HepG2 (cell line): Measurements from ENCODE around the gene RPL41. TPM values are rescaled to one million over a fixed set of nuclear protein-coding genes. Genes with fewer than 3 reads are reported as not detected.

Experiments
- AGO2 ChIP-seq: fragments of 200-400 bp; formaldehyde crosslinking; optimal IDR thresholded peaks from 2 replicates; pipeline ENCODE3; 2017; ENCODE audit warnings: mild to moderate bottlenecking, low read depth, low read length, moderate library complexity
- AKAP8 ChIP-seq: sonication (generic); formaldehyde crosslinking; IDR thresholded peaks from 2 replicates; pipeline ENCODE4 v1.5.1; 2020; ENCODE audit warnings: mild to moderate bottlenecking, missing genetic modification reagents
- DBP ChIP-seq: sonication (generic); formaldehyde crosslinking; IDR thresholded peaks from 2 replicates; pipeline ENCODE4 v1.4.0; 2020; ENCODE audit warnings: missing genetic modification reagents; ENCODE audit errors: not compliant biosample characterization
- DZIP1 ChIP-seq: sonication (generic); formaldehyde crosslinking; IDR thresholded peaks from 2 replicates; pipeline ENCODE4 v1.5.0; 2020; ENCODE audit warnings: mild to moderate bottlenecking, missing genetic modification reagents
- ESRRA ChIP-seq: sonication (generic); formaldehyde crosslinking; IDR thresholded peaks from 2 replicates; pipeline ENCODE4 v1.5.1; 2020; ENCODE audit warnings: mild to moderate bottlenecking, low read depth, missing genetic modification reagents
- FOXO1 ChIP-seq: sonication (generic); formaldehyde crosslinking; IDR thresholded peaks from 2 replicates; pipeline ENCODE4 v1.4.0; 2020; ENCODE audit warnings: missing genetic modification reagents
- JUNB ChIP-seq: sonication (generic); formaldehyde crosslinking; IDR thresholded peaks from 2 replicates; pipeline ENCODE4 v1.8.0; 2022; ENCODE audit warnings: missing genetic modification reagents, mild to moderate bottlenecking, borderline replicate concordance
- KLF11 ChIP-seq: IDR thresholded peaks from 2 replicates; pipeline ENCODE4 v1.6.1; 2016; ENCODE audit warnings: missing compliant biosample characterization
- MAFG ChIP-seq: sonication (generic); formaldehyde crosslinking; IDR thresholded peaks from 2 replicates; pipeline ENCODE4 v1.5.1; 2020; ENCODE audit warnings: mild to moderate bottlenecking, missing genetic modification reagents
- PAWR ChIP-seq: sonication (generic); formaldehyde crosslinking; IDR thresholded peaks from 2 replicates; pipeline ENCODE4 v1.4.0; 2020; ENCODE audit warnings: missing genetic modification reagents, mild to moderate bottlenecking, borderline replicate concordance
- RELA ChIP-seq: sonication (generic); formaldehyde crosslinking; IDR thresholded peaks from 2 replicates; pipeline ENCODE4 v1.4.0; 2020; ENCODE audit warnings: missing genetic modification reagents
- RORA ChIP-seq: sonication (generic); formaldehyde crosslinking; IDR thresholded peaks from 2 replicates; pipeline ENCODE4 v1.5.0; 2020; ENCODE audit warnings: mild to moderate bottlenecking, missing genetic modification reagents, moderate library complexity
- SOX13 ChIP-seq, 3 experiments: fragments of 450-650 bp in 1 of 3; sonication (generic) in 1 of 3; formaldehyde crosslinking in 1 of 3; IDR thresholded peaks in 2 of 3; conservative IDR thresholded peaks in 1 of 3; 2 replicates each; pipeline versions ENCODE4 v1.5.0 to v1.6.1; 2016 to 2020; ENCODE audit warnings: antibody characterized with exemption in 1 of 3, mild to moderate bottlenecking in 1 of 3, missing compliant biosample characterization in 1 of 3, missing genetic modification reagents in 1 of 3, moderate library complexity in 1 of 3
- ZNF3 ChIP-seq: IDR thresholded peaks from 2 replicates; pipeline ENCODE4 v1.7.0; 2017; ENCODE audit warnings: inconsistent platforms
- ZNF446 ChIP-seq: sonication (generic); formaldehyde crosslinking; IDR thresholded peaks from 2 replicates; pipeline ENCODE4 v1.5.0; 2020; ENCODE audit warnings: mild to moderate bottlenecking, missing genetic modification reagents
- ZNF773 ChIP-seq: sonication (generic); formaldehyde crosslinking; IDR thresholded peaks from 2 replicates; pipeline ENCODE4 v1.4.0; 2020; ENCODE audit warnings: missing genetic modification reagents, borderline replicate concordance
- polyA plus RNA-seq, 8 experiments: library from polyadenylated mRNA; depleted of rRNA in 3 of 8; stranded (reverse) in 7 of 8; unstranded in 1 of 8; fragments of >200 nt; fragmentation: Illumina TruSeq in 4 of 8; extraction: Trizol in 4 of 8; gene quantifications; 2 replicates each; pipeline versions ENCODE4 v1.2.1 to v1.2.3, GENCODE V29; 2011 to 2016; ENCODE audit warnings: low read depth in 4 of 8, missing spikeins in 1 of 8, mixed read lengths in 1 of 8; ENCODE audit not compliant: insufficient read depth in 1 of 8
- total RNA-seq, 5 experiments: library from RNA; depleted of rRNA; stranded (reverse); fragments of >200 nt; fragmentation: Illumina TruSeq; extraction: Trizol; gene quantifications; 2 replicates each; pipeline ENCODE4 v1.2.3, GENCODE V29; 2016; ENCODE audit warnings: low read depth in 1 of 5
- TF ChIP-seq, protein P1 (sequence below): sonication (generic); formaldehyde crosslinking; IDR thresholded peaks from 2 replicates; pipeline ENCODE4 v1.4.0; 2020; ENCODE audit warnings: missing genetic modification reagents
- TF ChIP-seq, protein P2 (sequence below): IDR thresholded peaks from 2 replicates; pipeline ENCODE4 v1.4.0; 2020; ENCODE audit warnings: mild to moderate bottlenecking, missing genetic modification reagents
- TF ChIP-seq, protein P3 (sequence below): IDR thresholded peaks from 2 replicates; pipeline ENCODE4 v1.6.1; 2016; ENCODE audit warnings: missing compliant biosample characterization, missing genetic modification reagents, borderline replicate concordance

The RPL41 gene
- total and polyA plus RNA-seq, 2 of the 13 experiments (the other 11 are each of a cell fraction or from before 2014, with no cell fraction given) = 4,012 to 7,670 TPM

GRCh38 chr12:56116267-56117081 lies at the start of gene RPL41 (continued):
- TF ChIP-seq DBP (peak; percentile 19), RORA (CRISPR knock-in tag) (no peak), PAWR (CRISPR knock-in tag) (no peak), JUNB (CRISPR knock-in tag) (no peak), DZIP1 (CRISPR knock-in tag) (no peak), AGO2 (peak; percentile 37), FOXO1 (CRISPR knock-in tag) (no peak), RELA (CRISPR knock-in tag) (no peak), ZNF773 (no peak), MAFG (CRISPR knock-in tag) (no peak), ZNF3 (CRISPR knock-in tag) (0 out of 2 replicates have a peak, but pooled peaks have one; percentile 31), ESRRA (CRISPR knock-in tag) (0 out of 2 replicates have a peak, but pooled peaks have one; percentile 53), AKAP8 (CRISPR knock-in tag) (no peak), KLF11 (CRISPR knock-in tag) (0 out of 2 replicates have a peak, but pooled peaks have one; percentile 68), SOX13 (IDR thresholded peaks at IDR 0.05) (0 out of 2 replicates have a peak, but pooled peaks have one; percentile 21), SOX13 (CRISPR knock-in tag; conservative IDR thresholded peaks at IDR 0.05 in 1 of 2, IDR thresholded peaks at IDR 0.05 in 1 of 2) (peak in 1 of 2 experiments; percentile 44; a peak in 2 of 4 replicates), ZNF446 (CRISPR knock-in tag) (no peak)
- TF ChIP-seq, protein P1, sequence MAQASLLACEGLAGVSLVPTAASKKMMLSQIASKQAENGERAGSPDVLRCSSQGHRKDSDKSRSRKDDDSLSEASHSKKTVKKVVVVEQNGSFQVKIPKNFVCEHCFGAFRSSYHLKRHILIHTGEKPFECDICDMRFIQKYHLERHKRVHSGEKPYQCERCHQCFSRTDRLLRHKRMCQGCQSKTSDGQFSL (CRISPR knock-in tag) = peak; percentile 99
- TF ChIP-seq, protein P2, sequence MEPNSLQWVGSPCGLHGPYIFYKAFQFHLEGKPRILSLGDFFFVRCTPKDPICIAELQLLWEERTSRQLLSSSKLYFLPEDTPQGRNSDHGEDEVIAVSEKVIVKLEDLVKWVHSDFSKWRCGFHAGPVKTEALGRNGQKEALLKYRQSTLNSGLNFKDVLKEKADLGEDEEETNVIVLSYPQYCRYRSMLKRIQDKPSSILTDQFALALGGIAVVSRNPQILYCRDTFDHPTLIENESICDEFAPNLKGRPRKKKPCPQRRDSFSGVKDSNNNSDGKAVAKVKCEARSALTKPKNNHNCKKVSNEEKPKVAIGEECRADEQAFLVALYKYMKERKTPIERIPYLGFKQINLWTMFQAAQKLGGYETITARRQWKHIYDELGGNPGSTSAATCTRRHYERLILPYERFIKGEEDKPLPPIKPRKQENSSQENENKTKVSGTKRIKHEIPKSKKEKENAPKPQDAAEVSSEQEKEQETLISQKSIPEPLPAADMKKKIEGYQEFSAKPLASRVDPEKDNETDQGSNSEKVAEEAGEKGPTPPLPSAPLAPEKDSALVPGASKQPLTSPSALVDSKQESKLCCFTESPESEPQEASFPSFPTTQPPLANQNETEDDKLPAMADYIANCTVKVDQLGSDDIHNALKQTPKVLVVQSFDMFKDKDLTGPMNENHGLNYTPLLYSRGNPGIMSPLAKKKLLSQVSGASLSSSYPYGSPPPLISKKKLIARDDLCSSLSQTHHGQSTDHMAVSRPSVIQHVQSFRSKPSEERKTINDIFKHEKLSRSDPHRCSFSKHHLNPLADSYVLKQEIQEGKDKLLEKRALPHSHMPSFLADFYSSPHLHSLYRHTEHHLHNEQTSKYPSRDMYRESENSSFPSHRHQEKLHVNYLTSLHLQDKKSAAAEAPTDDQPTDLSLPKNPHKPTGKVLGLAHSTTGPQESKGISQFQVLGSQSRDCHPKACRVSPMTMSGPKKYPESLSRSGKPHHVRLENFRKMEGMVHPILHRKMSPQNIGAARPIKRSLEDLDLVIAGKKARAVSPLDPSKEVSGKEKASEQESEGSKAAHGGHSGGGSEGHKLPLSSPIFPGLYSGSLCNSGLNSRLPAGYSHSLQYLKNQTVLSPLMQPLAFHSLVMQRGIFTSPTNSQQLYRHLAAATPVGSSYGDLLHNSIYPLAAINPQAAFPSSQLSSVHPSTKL = peak; percentile 52; the same call in 1 of the 2 replicates
- TF ChIP-seq, protein P3, sequence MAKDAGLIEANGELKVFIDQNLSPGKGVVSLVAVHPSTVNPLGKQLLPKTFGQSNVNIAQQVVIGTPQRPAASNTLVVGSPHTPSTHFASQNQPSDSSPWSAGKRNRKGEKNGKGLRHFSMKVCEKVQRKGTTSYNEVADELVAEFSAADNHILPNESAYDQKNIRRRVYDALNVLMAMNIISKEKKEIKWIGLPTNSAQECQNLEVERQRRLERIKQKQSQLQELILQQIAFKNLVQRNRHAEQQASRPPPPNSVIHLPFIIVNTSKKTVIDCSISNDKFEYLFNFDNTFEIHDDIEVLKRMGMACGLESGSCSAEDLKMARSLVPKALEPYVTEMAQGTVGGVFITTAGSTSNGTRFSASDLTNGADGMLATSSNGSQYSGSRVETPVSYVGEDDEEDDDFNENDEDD (CRISPR knock-in tag) = peak; percentile 67; the same call in 1 of the 2 replicates
